ENCODE measurements around the gene SEPTIN12. TPM values are rescaled to one million over a fixed set of nuclear protein-coding genes. Genes with fewer than 3 reads are reported as not detected.

The SEPTIN12 gene
- total RNA-seq, 6 experiments from 2014 or later = not detected

GRCh38 chr16:4780235-4780634, 7.9 kb downstream of the SEPTIN12 start:
- Mint-ChIP-seq H3K27ac (no peak overlapping the region), H3K4me3 (no peak overlapping the region), H3K36me3 (ENCODE audit: low read depth) (no peaks in the 10 kb centered on the region), H3K9me3 (no peaks in the 10 kb centered on the region), H3K27me3 (ENCODE audit: insufficient read depth) (no peaks in the 10 kb centered on the region; the same call in none of the 2 replicates), H3K4me1 (ENCODE audit: low read depth) (peaks cover 7% of the 10 kb centered on the region)
- DNase-seq = no peak
- TF ChIP-seq CTCF (IDR thresholded peaks at IDR 0.05) = no peak

GRCh38 chr16:4778050-4778392, 10.1 kb downstream of the SEPTIN12 start:
- Mint-ChIP-seq H3K27ac (no peak overlapping the region), H3K36me3 (ENCODE audit: low read depth) (no peaks in the 10 kb centered on the region), H3K27me3 (ENCODE audit: insufficient read depth) (no peaks in the 10 kb centered on the region; the same call in none of the 2 replicates), H3K4me1 (ENCODE audit: low read depth) (peaks cover 12% of the 10 kb centered on the region), H3K4me3 (no peak overlapping the region), H3K9me3 (no peaks in the 10 kb centered on the region)
- DNase-seq = no peak
- no peak for TF ChIP-seq CTCF (IDR thresholded peaks at IDR 0.05)

- H3K9me3 Mint-ChIP-seq = no peaks in the 10 kb centered on the region
- no peaks in the 10 kb centered on the region for H3K36me3 Mint-ChIP-seq (ENCODE audit: low read depth)
- H3K4me3 Mint-ChIP-seq = no peak overlapping the region
- H3K27me3 Mint-ChIP-seq (ENCODE audit: insufficient read depth) = no peaks in the 10 kb centered on the region; the same call in none of the 2 replicates
- peaks cover 12% of the 10 kb centered on the region for H3K4me1 Mint-ChIP-seq (ENCODE audit: low read depth)
- no peak for DNase-seq
- no peak overlapping the region for H3K27ac Mint-ChIP-seq
- TF ChIP-seq CTCF (IDR thresholded peaks at IDR 0.05) = no peak
Observed at GRCh38 chr16:4777339-4778049, 10.7 kb downstream of the SEPTIN12 start.

- H3K4me1 Mint-ChIP-seq (ENCODE audit: low read depth) = peaks cover 12% of the 10 kb centered on the region
- no peak overlapping the region for H3K27ac Mint-ChIP-seq
- no peaks in the 10 kb centered on the region; the same call in none of the 2 replicates for H3K27me3 Mint-ChIP-seq (ENCODE audit: insufficient read depth)
- TF ChIP-seq CTCF (IDR thresholded peaks at IDR 0.05) = no peak
- no peaks in the 10 kb centered on the region for H3K36me3 Mint-ChIP-seq (ENCODE audit: low read depth)
- DNase-seq = no peak
- H3K4me3 Mint-ChIP-seq = no peak overlapping the region
- no peaks in the 10 kb centered on the region for H3K9me3 Mint-ChIP-seq
Observed at GRCh38 chr16:4776141-4776705, 11.9 kb downstream of the SEPTIN12 start.

- TF ChIP-seq CTCF (IDR thresholded peaks at IDR 0.05) = no peak
- H3K9me3 Mint-ChIP-seq = no peaks in the 10 kb centered on the region
- no peak overlapping the region for H3K4me3 Mint-ChIP-seq
- no peak overlapping the region for H3K27ac Mint-ChIP-seq
- no peak for DNase-seq
- H3K4me1 Mint-ChIP-seq (ENCODE audit: low read depth) = peaks cover 6% of the 10 kb centered on the region
- H3K27me3 Mint-ChIP-seq (ENCODE audit: insufficient read depth) = no peaks in the 10 kb centered on the region; the same call in none of the 2 replicates
- no peaks in the 10 kb centered on the region for H3K36me3 Mint-ChIP-seq (ENCODE audit: low read depth)
Observed at GRCh38 chr16:4775005-4775404, 13.1 kb downstream of the SEPTIN12 start.
